NCI-H748 (cell line): ENCODE data around the gene SPTLC1.

Experiments
- DNase-seq: peaks from one replicate; lab custom pipeline; 2025; ENCODE audit not compliant: unreplicated experiment; lab: John Stamatoyannopoulos, UW

Gene SPTLC1

GRCh38 chr9:91991721-91992341 lies 123.4 kb downstream of the SPTLC1 start:
- DNase-seq = no peak

GRCh38 chr9:91986248-91986647 lies 129.0 kb downstream of the SPTLC1 start:
- DNase-seq = no peak

- no peak for DNase-seq
Observed at GRCh38 chr9:91985692-91986091, 129.5 kb downstream of the SPTLC1 start.
